ENCODE data around the gene RSRC1. TPM values are rescaled to one million over a fixed set of nuclear protein-coding genes. Genes with fewer than 3 reads are reported as not detected.

Gene RSRC1
- total and polyA plus RNA-seq, 12 donors, result 12.6 to 27.6 (median 21.4) TPM

- intact Hi-C loops (cut with DNase I), result no loop called here
- no peak for TF ChIP-seq CTCF (IDR thresholded peaks at IDR 0.05)
- H3K4me3 ChIP-seq, result no peak overlapping the region
- H3K36me3 ChIP-seq, result peaks cover 0 to 16% (median 0%) of the 10 kb centered on the region in 9 donors
- DNase-seq (no peak), ATAC-seq (no peak)
- no peaks in the 10 kb centered on the region for H3K4me1 ChIP-seq
- H3K27ac ChIP-seq, result no peak overlapping the region
- peaks cover 0 to 56% (median 21%) of the 10 kb centered on the region in 11 donors for H3K9me3 ChIP-seq
- no peaks in the 10 kb centered on the region for H3K27me3 ChIP-seq
Measured at GRCh38 chr3:158200955-158201354, 91.1 kb downstream of the RSRC1 start.

- H3K9me3 ChIP-seq, result peaks cover 0 to 24% (median 15%) of the 10 kb centered on the region in 11 donors
- WGBS, 2 donors, result 50 to 72% methylated on average over 2 of the region's 2 CpGs
- DNase-seq (no peak), ATAC-seq (no peak)
- no peak overlapping the region for H3K27ac ChIP-seq
- H3K4me3 ChIP-seq, result no peak overlapping the region
- H3K36me3 ChIP-seq, result peaks cover 0 to 16% (median 0%) of the 10 kb centered on the region in 9 donors
- no peaks in the 10 kb centered on the region for H3K4me1 ChIP-seq
- no peaks in the 10 kb centered on the region for H3K27me3 ChIP-seq
- intact Hi-C loops (cut with DNase I), result no loop called here
- TF ChIP-seq CTCF (IDR thresholded peaks at IDR 0.05), result no peak
Measured at GRCh38 chr3:158205324-158205723, 95.4 kb downstream of the RSRC1 start.

GRCh38 chr3:158205994-158206393 is 96.1 kb downstream of the RSRC1 start:
- H3K27ac ChIP-seq, result no peak overlapping the region
- H3K36me3 ChIP-seq, result peaks cover 0 to 22% (median 0%) of the 10 kb centered on the region in 9 donors
- WGBS, 2 donors, result 83 to 94% methylated on average over 2 of the region's 2 CpGs
- DNase-seq, result no peak
- no peaks in the 10 kb centered on the region for H3K27me3 ChIP-seq
- intact Hi-C loops (cut with DNase I), result no loop called here
- no peak for ATAC-seq
- no peak overlapping the region for H3K4me3 ChIP-seq
- H3K4me1 ChIP-seq, result no peaks in the 10 kb centered on the region
- H3K9me3 ChIP-seq, result peaks cover 0 to 17% (median 8%) of the 10 kb centered on the region in 11 donors
- no peak for TF ChIP-seq CTCF (IDR thresholded peaks at IDR 0.05)

GRCh38 chr3:158210067-158210466 is 100.2 kb downstream of the RSRC1 start:
- Histone ChIP-seq H3K9me3 (no peaks in the 10 kb centered on the region), H3K27ac (no peak overlapping the region), H3K4me1 (no peaks in the 10 kb centered on the region), H3K27me3 (no peaks in the 10 kb centered on the region), H3K36me3 (peaks cover 0 to 9% (median 0%) of the 10 kb centered on the region in 9 donors), H3K4me3 (no peak overlapping the region)
- no peak for DNase-seq
- no peak for TF ChIP-seq CTCF (IDR thresholded peaks at IDR 0.05)
- intact Hi-C loops (cut with DNase I), result no loop called here
- ATAC-seq, result no peak
- 97 to 99% methylated on average over 4 of the region's 4 CpGs for WGBS, 2 donors
